LoVo (cell line): ENCODE results near the gene PCDHAC2.

Source experiments
- DNase-seq: peaks from one replicate; pipeline ENCODE4 v3.0.0-alpha.2; 2016; ENCODE audit warnings: low spot score

Gene PCDHAC2, protein sequence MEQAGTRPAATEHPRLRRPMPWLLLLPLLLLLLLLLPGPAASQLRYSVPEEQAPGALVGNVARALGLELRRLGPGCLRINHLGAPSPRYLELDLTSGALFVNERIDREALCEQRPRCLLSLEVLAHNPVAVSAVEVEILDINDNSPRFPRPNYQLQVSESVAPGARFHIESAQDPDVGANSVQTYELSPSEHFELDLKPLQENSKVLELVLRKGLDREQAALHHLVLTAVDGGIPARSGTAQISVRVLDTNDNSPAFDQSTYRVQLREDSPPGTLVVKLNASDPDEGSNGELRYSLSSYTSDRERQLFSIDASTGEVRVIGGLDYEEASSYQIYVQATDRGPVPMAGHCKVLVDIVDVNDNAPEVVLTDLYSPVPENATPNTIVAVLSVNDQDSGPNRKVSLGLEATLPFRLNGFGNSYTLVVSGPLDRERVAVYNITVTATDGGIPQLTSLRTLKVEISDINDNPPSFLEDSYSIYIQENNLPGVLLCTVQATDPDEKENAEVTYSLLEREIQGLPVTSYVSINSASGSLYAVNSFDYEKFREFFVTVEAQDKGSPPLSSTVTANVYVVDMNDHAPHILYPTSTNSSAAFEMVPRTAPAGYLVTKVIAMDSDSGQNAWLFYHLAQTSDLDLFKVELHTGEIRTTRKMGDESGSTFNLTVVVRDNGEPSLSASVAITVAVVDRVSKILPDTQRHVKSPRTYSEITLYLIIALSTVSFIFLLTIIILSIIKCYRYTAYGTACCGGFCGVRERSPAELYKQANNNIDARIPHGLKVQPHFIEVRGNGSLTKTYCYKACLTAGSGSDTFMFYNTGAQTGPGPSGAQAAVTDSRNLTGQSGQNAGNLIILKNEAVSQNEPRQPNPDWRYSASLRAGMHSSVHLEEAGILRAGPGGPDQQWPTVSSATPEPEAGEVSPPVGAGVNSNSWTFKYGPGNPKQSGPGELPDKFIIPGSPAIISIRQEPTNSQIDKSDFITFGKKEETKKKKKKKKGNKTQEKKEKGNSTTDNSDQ

DNA sequence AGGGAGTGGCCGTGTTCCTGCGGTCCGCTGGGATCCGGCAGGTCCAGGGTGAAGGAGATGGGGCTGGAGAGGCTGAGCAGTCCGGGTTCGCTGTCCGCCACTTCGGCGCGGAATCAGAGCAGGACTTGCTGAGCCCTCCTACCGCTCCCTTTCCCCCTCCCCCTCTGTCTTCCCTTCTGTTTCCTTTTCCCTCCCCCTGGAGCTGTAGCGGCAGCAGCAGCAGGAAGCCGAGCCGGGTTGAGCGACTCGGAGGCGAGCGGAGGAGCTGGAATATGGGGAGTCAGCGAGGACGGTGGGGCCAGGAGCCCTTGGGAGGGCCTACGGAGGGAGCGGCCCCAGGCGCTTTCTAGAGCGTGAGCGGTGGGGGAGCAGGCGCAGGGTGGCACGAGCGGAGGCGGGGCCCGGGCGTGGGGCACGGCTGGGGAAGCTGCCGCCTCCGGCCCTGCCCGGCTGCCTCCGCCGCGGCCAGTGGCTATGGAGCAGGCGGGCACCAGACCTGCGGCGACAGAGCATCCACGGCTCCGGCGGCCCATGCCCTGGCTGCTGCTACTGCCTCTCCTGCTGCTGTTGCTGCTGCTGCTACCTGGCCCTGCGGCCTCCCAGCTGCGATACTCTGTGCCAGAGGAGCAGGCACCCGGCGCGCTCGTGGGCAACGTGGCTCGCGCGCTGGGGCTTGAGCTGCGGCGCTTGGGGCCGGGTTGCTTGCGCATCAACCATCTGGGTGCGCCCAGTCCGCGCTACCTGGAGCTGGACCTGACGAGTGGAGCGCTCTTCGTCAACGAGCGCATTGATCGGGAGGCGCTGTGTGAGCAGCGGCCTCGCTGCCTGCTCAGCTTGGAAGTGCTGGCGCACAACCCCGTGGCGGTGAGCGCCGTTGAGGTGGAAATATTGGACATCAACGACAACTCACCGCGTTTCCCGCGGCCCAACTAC lies at the start of gene PCDHAC2:
PCDHAC2 (plus strand) TSS at position 184 of the 933 bp plus-strand sequence; CDS start at position 475, 291 bp downstream.
- peak; percentile 29 for DNase-seq

- no peak for DNase-seq
Observed at GRCh38 chr5:140923601-140924000, 42.7 kb upstream of the PCDHAC2 start.

GRCh38 chr5:140925806-140926442 lies 40.4 kb upstream of the PCDHAC2 start, which contains the start of gene PCDHAC1:
Gene PCDHAC1, plus strand, starts transcription at chr5:140926299. Its CDS starts 594 bp downstream, at chr5:140926893.
- DNase-seq = no peak

DNA sequence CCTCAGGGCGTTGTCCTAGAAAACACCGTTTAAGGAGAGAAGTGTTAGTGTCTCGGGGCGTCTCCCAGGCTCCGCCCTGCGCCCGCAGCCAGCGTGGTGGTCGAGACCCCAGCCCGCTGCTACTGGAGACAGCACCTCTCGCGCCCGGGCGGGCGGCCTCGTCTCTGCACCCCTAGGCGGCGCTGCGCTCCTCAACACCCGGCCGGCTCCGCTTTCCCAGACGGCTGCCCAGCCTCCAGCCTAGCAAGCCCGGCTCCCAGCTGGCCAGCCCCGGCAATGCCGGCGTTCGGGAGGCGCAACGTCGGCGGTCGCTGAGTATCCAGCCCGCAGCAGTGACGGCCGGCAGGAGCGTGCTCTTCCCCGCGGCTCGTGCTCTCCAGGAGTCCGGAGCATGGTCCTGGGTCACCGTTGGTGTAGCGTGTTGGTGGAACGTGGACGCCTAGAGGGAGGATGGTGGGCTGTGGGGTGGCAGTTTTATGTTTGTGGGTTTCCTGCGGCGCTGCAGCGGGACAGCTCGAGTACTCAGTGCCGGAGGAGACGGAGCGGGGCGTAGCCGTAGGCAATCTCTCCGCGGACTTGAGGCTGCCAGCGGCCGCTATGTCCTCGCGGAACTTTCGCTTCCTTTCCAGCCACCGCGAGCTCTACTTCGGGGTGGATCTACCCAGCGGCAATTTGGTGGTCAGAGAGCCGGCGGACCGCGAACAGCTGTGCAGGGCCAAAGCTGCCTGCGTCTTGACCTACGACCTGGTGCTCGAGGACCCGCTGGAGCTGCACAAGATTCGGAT lies 39.6 kb upstream of the PCDHAC2 start:
- no peak for DNase-seq

- DNase-seq = no peak
Observed at GRCh38 chr5:140927228-140927573, 39.1 kb upstream of the PCDHAC2 start.

- DNase-seq = no peak
Observed at GRCh38 chr5:140934964-140935606, 31.2 kb upstream of the PCDHAC2 start.

GRCh38 chr5:140946578-140946977 lies 19.7 kb upstream of the PCDHAC2 start:
- DNase-seq = no peak

- no peak for DNase-seq
Observed at GRCh38 chr5:140951636-140952035, 14.6 kb upstream of the PCDHAC2 start.

DNA sequence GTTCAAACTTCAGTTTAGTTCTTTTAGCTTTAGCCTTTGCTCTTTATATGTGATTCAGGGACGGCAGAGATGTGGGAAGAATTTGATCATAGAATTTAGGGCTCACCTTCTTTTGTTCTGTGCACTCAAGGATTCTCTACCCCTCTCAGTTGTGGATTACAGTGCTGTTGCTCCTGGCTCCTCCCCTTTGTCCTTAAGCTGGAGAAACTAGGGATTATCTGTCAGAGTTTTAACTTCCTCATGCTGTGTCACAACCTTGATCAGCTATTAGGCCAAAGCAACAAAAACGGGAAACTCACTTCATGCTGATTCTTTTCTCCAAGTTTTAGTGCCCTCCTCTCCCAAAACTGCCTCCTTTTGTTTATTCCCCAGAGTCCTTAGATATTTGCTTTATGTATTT lies 13.0 kb upstream of the PCDHAC2 start:
- DNase-seq = no peak

GRCh38 chr5:140962190-140962589 lies 4.1 kb upstream of the PCDHAC2 start:
- no peak for DNase-seq

DNA sequence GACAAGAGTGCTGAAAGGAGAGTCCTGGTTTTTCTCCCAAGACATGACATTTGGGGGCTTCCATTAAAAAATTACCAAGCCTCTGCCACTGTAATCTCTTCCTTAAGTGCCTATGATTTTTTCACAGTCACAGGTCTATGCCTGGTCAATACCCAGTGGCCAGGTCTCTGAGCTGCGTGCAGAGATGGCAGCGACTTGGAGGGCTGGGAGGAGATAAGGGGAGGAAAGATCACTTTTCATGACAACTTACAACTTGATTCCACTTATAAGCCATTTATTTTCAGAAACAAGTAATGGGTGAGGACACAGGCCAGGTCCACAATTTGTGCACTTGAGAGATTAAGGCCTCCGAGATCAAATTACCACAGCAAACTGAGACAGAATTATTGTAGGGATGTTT lies 1.9 kb upstream of the PCDHAC2 start:
- no peak for DNase-seq

DNA sequence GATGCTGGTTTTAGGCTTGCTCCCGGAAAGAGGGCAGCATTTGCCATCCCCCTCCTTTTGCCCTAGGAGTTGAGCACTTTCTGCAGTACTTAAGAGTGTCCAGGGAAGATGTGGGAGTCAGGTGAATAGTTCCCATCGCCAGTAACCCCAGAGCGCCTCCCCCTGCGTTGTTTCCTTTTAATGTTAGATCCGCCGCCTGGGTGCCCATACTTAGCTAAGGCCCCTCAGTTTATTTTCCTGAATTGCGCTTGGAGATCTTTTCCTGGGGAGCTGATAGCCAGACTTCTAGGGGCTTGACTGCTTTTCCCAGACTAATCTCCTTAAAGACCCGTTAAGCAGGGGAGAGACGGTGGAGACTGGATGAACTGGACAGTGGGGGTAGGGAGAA lies 377 bp upstream of the PCDHAC2 start:
- no peak for DNase-seq

DNA sequence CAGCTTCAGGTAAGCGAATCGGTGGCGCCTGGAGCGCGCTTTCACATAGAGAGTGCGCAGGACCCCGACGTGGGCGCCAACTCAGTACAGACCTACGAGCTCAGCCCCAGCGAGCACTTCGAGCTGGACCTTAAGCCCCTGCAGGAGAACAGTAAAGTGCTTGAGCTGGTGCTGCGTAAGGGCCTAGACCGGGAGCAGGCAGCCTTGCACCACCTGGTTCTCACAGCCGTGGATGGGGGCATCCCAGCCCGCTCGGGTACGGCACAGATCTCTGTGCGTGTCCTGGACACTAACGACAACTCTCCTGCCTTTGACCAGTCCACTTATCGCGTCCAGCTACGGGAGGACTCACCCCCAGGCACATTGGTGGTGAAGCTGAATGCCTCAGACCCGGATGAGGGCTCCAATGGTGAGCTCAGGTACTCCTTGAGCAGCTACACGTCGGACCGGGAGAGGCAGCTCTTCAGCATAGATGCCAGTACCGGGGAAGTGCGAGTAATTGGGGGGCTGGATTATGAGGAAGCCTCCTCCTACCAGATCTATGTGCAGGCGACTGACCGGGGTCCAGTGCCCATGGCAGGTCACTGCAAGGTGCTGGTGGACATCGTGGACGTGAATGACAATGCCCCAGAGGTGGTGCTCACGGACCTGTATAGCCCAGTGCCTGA lies 1.1 kb downstream of the PCDHAC2 start:
- no peak for DNase-seq

DNA sequence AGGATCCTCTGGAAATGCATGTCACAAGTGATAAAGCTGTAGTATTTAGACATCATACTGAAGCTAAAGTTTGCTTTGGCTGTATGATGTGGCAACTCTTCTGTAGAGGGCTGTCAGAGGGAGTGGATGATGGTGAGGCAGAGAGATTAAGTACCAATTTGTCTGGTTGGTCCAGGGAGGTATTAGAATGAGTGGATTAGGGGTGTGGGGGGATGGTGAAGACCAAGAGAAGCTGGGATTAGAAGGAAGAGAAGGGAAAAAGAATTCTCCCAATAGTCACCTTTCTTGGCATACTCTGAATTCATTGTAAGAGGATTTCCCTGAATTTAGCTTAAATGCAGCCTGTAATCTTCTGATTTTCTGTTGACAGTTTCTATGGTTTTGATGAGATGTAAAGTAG lies 3.6 kb downstream of the PCDHAC2 start:
- DNase-seq = no peak

DNA sequence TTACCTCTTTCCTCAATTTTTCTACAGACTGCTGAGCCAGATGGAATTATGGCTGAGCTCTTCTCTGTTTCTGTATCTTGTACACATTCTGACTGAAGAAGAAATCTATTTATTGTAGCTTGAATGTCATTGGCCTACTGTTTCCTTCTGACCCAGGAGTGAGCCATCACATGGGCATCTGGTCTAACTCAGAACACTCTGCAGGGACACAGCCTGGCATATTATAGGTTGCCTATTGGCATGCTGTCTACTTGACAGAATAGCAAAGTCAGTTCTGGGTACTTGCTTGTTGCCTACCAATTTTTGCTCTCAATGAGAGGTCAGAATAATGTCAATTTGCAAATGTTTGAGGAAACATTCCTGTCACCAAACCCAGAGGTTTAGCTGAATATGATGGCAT lies 7.3 kb downstream of the PCDHAC2 start:
- DNase-seq = no peak

- no peak for DNase-seq
Observed at GRCh38 chr5:140977003-140977402, 10.7 kb downstream of the PCDHAC2 start.

- DNase-seq = no peak
Observed at GRCh38 chr5:140978260-140978659, 12.0 kb downstream of the PCDHAC2 start.

DNA sequence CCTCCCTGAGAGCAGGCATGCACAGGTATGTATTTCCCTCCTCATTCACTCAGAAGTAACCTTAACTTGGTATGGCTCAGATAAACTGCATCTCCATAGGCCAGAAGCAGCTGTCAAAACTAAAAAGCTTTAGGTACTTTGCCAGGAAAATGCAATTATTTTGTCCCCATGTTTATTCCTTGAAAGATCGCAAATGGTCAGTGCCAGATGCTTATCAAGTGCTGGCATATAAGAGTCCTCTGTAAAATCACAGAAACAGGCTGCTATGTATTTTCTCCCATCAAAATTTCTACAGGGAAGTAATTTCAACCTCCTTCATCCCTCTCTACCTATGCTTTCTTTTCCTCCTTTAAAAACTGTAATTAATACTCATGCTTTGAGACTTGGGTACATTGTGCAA lies 12.7 kb downstream of the PCDHAC2 start:
- DNase-seq = no peak

DNA sequence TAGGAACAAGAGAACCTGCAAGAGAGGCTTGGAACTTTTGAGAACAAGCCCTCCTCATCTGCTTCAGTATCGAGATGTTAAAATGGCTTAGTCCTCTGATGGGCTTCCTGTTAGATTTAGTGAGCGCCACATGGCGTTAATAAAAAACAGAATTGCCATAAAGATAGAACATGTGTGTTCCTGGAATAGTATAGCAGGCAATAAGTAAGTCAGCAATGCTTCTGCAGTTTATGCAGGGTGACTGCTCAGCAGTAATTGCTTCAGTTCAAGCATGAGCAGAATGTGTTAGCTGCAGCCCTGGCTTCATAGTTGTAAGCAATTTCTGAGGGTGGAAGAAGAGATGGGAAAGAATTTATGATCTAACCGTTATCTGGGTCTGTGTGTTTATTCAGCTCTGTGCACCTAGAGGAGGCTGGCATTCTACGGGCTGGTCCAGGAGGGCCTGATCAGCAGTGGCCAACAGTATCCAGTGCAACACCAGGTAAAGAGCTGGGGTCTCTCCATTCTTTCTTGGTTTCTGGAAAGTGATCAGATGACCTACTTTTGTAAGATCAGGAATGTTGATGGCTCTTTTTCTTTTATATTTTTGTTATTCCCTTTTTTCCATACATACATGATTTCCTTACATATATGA lies 15.9 kb downstream of the PCDHAC2 start:
- DNase-seq = no peak
